ENCODE data around the gene RLF.

RLF gene

DNA sequence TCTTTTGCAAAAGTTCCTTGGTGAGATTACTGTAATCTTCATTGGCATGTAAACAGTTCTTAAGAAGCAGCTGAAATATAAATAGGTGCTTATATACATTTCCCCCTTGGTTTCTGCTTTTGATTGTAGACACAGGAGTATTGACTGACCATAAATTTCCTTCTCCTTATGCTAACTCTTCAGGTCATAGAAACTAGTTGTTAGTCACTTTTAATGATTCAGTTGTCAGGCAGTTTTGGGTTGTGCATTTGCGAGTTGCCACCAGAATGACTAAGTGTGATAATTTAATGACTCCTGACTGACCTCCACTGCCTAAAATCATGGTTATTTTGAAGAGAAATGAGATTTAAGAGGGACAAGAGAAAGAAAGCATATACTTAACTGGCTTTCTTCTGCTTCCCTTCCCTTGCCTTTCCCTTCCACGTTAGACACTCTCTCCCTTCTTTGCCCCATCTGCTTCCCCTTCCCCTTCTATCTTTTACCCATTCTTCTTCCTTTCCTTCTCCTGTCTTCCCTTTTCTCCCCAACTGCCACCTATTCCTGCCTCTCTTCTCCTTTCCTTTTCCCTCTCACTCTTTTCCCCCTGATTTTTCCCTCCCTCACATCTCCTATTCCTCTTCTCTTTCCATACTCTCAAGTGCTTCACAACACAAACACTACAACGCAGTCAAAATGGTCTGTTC, 109.1 kb downstream of the RLF start:
- DNase-seq: no peak

GRCh38 chr1:40272653-40273213, 111.5 kb downstream of the RLF start:
- DNase-seq: no peak

GRCh38 chr1:40273547-40274166, 112.5 kb downstream of the RLF start:
- DNase-seq: no peak

GRCh38 chr1:40274331-40274730, 113.1 kb downstream of the RLF start:
- DNase-seq: no peak

DNA sequence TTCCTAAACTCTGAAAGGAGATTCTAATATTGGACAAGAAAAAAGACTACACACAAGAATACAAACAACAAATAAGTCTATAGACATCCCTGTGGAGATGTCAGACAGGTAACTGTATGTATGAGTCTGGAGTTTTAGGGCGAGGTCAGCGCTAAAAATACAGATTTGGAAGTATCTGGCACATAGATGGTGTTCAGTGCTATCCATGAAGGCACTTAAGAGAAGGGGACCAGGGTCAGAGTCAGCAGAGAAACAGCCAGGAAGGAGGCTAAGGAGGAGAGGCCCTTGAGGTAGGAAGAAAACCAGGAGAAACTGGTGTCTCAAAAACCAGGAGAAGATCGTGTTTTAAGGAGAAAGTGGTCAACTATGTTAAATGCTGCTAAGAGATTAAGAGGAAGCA, 114.9 kb downstream of the RLF start:
- DNase-seq: no peak

GRCh38 chr1:40281853-40282252, 120.7 kb downstream of the RLF start:
- no peak for DNase-seq

Measured in hypothalamus (tissue), 51 donors.